ENCODE measurements around the gene TGFBI. TPM values are rescaled to one million over a fixed set of nuclear protein-coding genes. Genes with fewer than 3 reads are reported as not detected.
"Not testable (repeated sequence)": the region's sequence is repeated elsewhere in the genome, so short reads cannot be mapped to it uniquely, and the experiment has no call there.

TGFBI gene
- total RNA-seq, 1 donor from 2014 or later, result 453 TPM

DNA sequence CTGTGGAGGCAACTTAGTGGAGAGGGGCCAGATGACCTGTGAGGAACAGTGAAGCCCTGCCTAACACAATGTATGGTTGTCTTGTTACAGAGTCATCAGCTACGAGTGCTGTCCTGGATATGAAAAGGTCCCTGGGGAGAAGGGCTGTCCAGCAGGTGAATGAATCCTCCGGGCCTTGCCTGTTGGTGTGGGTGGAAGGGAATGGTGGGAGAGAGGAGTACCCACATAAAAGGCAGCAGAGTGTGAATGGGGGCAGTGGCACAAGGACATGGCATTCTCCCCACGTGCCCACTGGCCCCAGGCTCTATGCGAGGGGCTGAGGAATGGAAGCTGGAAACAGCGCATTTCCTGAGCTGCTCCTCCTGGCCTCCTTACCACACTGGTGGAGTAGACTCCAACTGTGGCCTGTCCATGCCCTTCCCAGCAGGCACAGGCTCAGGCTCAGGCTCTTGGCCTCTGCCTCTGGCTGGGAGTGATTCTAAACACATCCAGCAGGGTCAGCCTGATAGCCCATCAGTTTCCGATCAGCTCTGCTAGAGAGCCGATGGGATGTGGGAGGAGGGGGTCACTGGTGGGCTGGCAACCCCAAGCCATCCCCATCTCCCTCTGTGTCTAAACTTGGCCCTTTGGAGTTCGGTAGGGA lies 15.3 kb downstream of the TGFBI start:
- TF ChIP-seq, protein P1, sequence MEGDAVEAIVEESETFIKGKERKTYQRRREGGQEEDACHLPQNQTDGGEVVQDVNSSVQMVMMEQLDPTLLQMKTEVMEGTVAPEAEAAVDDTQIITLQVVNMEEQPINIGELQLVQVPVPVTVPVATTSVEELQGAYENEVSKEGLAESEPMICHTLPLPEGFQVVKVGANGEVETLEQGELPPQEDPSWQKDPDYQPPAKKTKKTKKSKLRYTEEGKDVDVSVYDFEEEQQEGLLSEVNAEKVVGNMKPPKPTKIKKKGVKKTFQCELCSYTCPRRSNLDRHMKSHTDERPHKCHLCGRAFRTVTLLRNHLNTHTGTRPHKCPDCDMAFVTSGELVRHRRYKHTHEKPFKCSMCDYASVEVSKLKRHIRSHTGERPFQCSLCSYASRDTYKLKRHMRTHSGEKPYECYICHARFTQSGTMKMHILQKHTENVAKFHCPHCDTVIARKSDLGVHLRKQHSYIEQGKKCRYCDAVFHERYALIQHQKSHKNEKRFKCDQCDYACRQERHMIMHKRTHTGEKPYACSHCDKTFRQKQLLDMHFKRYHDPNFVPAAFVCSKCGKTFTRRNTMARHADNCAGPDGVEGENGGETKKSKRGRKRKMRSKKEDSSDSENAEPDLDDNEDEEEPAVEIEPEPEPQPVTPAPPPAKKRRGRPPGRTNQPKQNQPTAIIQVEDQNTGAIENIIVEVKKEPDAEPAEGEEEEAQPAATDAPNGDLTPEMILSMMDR (IDR thresholded peaks at IDR 0.05; ENCODE audit: insufficient read depth, low read length, poor library complexity, severe bottlenecking), result no peak
- H3K27me3 ChIP-seq (ENCODE audit: control insufficient read depth, insufficient read depth, low read length), result no peaks in the 10 kb centered on the region
- no peak overlapping the region for H3K4me3 ChIP-seq (ENCODE audit: low read depth, low read length)
- no peak for DNase-seq (ENCODE audit: low read depth)
- peaks cover 5% of the 10 kb centered on the region for H3K36me3 ChIP-seq (ENCODE audit: control insufficient read depth, insufficient read depth, low read length)

DNA sequence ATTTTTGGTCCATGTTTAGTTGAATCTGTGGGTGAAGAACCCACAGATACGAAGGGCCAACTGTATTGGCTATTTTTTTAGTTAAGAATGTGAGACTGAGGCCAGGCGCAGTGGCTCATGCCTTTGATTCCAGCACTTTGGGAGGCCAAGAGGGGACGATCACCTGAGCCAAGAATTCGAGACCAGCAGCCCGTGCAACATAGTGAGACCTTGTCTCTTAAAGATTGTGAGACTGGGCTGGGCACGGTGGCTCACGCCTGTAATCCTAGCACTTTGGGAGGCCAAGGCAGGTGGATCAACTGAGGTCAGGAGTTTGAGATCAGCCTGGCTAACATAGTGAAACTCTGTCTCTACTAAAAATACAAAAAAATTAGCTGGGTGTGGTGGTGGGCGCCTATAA lies 16.2 kb downstream of the TGFBI start:
- not testable (repeated sequence) for DNase-seq (ENCODE audit: low read depth); H3K27me3 ChIP-seq (ENCODE audit: control insufficient read depth, insufficient read depth, low read length); H3K36me3 ChIP-seq (ENCODE audit: control insufficient read depth, insufficient read depth, low read length); H3K4me3 ChIP-seq (ENCODE audit: low read depth, low read length)

DNA sequence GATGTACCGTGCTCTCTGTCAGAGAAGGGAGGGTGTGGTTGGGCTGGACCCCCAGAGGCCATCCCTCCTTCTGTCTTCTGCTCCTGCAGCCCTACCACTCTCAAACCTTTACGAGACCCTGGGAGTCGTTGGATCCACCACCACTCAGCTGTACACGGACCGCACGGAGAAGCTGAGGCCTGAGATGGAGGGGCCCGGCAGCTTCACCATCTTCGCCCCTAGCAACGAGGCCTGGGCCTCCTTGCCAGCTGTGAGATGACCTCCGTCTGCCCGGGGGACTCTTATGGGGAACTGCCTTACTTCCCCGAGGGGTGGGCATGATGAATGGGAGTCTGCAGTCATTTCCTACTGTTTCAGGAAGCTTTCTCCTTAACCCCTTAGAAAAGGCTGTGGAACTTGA lies 17.5 kb downstream of the TGFBI start:
- no peak for DNase-seq (ENCODE audit: low read depth)
- Histone ChIP-seq H3K27me3 (ENCODE audit: control insufficient read depth, insufficient read depth, low read length) (no peaks in the 10 kb centered on the region), H3K4me3 (ENCODE audit: low read depth, low read length) (no peak overlapping the region), H3K36me3 (ENCODE audit: control insufficient read depth, insufficient read depth, low read length) (peaks cover 5% of the 10 kb centered on the region)
- TF ChIP-seq, protein P1 (IDR thresholded peaks at IDR 0.05; ENCODE audit: insufficient read depth, low read length, poor library complexity, severe bottlenecking), result no peak

DNA sequence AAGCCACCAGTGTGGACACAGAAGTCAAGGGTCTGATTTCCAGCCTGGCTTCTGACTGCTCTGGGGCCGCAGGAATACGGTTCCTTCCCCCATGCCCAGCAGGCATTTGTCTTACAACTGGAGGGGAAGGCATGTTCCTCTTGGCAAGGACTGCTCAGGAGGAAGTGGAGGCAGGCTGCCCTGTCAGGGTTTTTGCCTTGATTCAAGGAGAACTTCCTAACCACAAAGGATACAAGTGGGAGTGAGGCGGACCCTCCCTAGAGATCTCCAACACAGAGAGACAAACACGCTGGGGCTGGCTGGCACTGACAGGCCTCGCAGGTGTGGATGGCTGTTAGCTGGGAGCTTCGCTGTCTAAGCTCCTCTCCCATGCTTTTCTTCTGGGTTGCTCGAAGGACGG lies 19.1 kb downstream of the TGFBI start:
- Histone ChIP-seq H3K36me3 (ENCODE audit: control insufficient read depth, insufficient read depth, low read length) (peaks cover 7% of the 10 kb centered on the region), H3K27me3 (ENCODE audit: control insufficient read depth, insufficient read depth, low read length) (no peaks in the 10 kb centered on the region), H3K4me3 (ENCODE audit: low read depth, low read length) (no peak overlapping the region)
- TF ChIP-seq, protein P1 (IDR thresholded peaks at IDR 0.05; ENCODE audit: insufficient read depth, low read length, poor library complexity, severe bottlenecking), result no peak
- no peak for DNase-seq (ENCODE audit: low read depth)

DNA sequence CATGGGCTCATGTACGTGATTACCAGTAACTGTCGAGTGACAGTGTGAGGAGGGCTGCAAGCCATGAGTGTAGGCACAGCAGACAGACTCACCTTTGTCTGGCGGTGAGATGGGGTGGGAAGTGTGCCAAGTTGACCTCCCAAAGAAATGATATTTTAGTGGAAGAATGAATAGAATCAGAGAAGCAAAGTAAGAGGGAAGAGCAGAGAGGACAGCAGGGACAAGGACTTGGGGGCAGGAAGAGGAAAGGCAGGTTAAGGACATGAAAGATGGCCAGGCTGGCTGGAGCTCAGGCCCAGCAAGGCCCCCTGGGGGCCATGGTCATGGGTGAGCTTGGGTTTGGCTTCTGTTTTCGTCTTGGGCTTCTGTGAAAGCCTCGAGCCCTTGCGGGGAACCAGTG lies 20.2 kb downstream of the TGFBI start:
- TF ChIP-seq, protein P1 (IDR thresholded peaks at IDR 0.05; ENCODE audit: insufficient read depth, low read length, poor library complexity, severe bottlenecking), result no peak
- peaks cover 6% of the 10 kb centered on the region for H3K36me3 ChIP-seq (ENCODE audit: control insufficient read depth, insufficient read depth, low read length)
- no peak for DNase-seq (ENCODE audit: low read depth)
- H3K27me3 ChIP-seq (ENCODE audit: control insufficient read depth, insufficient read depth, low read length), result no peaks in the 10 kb centered on the region
- H3K4me3 ChIP-seq (ENCODE audit: low read depth, low read length), result no peak overlapping the region

DNA sequence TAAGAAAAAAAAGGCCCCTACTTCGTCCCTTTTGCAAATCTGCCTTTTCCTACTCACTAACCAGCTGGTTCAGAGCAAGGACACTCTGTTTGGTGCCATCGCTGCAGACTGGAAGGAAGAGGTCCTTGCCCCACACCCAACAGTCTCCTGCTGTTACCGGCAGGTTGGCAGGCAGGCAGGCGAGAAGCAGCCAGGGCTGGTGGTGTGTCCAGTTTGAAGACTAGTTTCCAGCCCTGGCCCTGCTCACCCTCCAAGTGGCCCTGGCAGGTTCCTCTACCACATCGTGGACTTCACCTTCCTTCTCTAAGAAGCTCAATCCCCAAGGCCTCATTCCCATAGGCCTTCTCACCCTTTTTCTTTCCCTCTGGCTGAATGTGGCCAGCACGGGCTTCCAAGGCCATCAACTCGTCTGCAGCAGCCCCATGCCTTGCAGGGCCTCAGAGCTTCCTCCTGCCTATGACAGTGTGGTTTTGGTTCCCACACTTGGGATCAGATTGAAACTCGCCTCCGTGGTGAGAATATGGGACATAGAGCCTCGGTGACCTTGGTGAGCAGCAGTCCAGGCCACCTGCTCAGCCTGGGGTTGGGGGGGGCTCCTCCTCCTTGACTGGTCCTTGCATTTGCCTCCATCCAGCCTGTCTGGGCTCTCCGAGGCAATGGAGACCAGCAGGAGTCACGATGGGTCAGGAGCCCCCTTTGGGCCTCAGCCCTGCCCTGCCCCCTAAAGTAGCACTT lies 22.9 kb downstream of the TGFBI start:
- no peak overlapping the region for H3K4me3 ChIP-seq (ENCODE audit: low read depth, low read length)
- TF ChIP-seq, protein P1 (IDR thresholded peaks at IDR 0.05; ENCODE audit: insufficient read depth, low read length, poor library complexity, severe bottlenecking), result no peak
- DNase-seq (ENCODE audit: low read depth), result no peak
- peaks cover 6% of the 10 kb centered on the region for H3K36me3 ChIP-seq (ENCODE audit: control insufficient read depth, insufficient read depth, low read length)
- H3K27me3 ChIP-seq (ENCODE audit: control insufficient read depth, insufficient read depth, low read length), result no peaks in the 10 kb centered on the region
